Measurements from ENCODE around the gene SYTL4. TPM values are rescaled to one million over a fixed set of nuclear protein-coding genes. Genes with fewer than 3 reads are reported as not detected.

SYTL4 gene
- total RNA-seq, 1 experiment from 2014 or later, result 1.9 TPM

DNA sequence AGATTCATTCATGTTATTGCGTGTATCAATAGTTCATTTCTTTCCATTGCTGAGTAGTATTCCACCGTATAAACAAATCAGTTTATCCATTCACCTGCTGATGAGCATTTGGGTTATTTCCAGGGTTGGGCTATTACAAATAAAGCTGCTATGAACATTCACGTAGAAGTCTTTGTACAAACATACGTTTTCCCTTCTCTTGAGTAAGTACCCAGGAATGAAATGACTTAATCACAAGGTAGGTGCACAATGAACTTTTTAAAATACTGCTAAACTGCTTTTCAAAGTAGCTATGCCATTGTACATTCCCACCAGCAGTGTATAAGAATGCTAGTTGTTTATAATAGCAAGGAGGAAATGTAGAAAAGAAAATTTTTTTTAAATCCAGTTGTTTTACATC is 35.9 kb downstream of the SYTL4 start:
- peaks cover 5% of the 10 kb centered on the region for H3K4me1 Mint-ChIP-seq (ENCODE audit: insufficient read depth, unreplicated experiment)
- H3K4me3 Mint-ChIP-seq (ENCODE audit: unreplicated experiment), result no peak overlapping the region
- peaks cover 77% of the 10 kb centered on the region for H3K27me3 Mint-ChIP-seq (ENCODE audit: insufficient read depth, unreplicated experiment)
- H3K9me3 Mint-ChIP-seq (ENCODE audit: unreplicated experiment), result no peaks in the 10 kb centered on the region
- TF ChIP-seq, protein P1, sequence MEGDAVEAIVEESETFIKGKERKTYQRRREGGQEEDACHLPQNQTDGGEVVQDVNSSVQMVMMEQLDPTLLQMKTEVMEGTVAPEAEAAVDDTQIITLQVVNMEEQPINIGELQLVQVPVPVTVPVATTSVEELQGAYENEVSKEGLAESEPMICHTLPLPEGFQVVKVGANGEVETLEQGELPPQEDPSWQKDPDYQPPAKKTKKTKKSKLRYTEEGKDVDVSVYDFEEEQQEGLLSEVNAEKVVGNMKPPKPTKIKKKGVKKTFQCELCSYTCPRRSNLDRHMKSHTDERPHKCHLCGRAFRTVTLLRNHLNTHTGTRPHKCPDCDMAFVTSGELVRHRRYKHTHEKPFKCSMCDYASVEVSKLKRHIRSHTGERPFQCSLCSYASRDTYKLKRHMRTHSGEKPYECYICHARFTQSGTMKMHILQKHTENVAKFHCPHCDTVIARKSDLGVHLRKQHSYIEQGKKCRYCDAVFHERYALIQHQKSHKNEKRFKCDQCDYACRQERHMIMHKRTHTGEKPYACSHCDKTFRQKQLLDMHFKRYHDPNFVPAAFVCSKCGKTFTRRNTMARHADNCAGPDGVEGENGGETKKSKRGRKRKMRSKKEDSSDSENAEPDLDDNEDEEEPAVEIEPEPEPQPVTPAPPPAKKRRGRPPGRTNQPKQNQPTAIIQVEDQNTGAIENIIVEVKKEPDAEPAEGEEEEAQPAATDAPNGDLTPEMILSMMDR (IDR thresholded peaks at IDR 0.05; ENCODE audit: unreplicated experiment), result no peak
- POLR2A ChIA-PET, result no interaction called here
- CTCF ChIA-PET, result interaction anchor here (0.7 to 1.3 kb wide), 3 partner anchors 8 to 24 kb away, joined by 3 to 4 read pairs (median 3); no protein-coding TSS in a partner anchor
- intact Hi-C loops (cut with micrococcal nuclease), result no loop called here
- H3K27ac Mint-ChIP-seq (ENCODE audit: low read depth, unreplicated experiment), result no peak overlapping the region
- no TSS peak for BruUV-seq (replicated peaks)
- no peak for DNase-seq (ENCODE audit: unreplicated experiment)
- no peaks in the 10 kb centered on the region for H3K36me3 Mint-ChIP-seq (ENCODE audit: insufficient read depth, unreplicated experiment)

DNA sequence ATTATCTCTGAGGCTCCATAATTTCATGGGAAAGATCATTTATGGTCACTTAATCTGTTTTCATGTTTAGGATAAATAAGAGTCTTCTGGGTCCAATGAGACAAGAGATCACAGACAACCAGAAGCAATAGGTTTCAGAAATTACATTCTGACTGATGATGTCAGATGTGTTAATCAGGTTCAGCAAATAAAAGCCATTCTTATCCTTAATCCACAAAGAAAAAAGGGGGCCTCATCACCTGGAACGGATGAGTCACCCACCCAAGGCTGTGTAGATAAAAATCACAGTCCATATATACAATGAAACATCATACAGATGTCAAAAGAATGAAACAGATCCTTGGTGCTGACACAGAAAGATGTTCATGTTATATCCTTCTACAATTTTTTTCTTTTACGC is 36.6 kb downstream of the SYTL4 start:
- DNase-seq (ENCODE audit: unreplicated experiment), result no peak
- intact Hi-C loops (cut with micrococcal nuclease), result no loop called here
- Mint-ChIP-seq H3K36me3 (ENCODE audit: insufficient read depth, unreplicated experiment) (no peaks in the 10 kb centered on the region), H3K9me3 (ENCODE audit: unreplicated experiment) (no peaks in the 10 kb centered on the region), H3K4me3 (ENCODE audit: unreplicated experiment) (no peak overlapping the region), H3K4me1 (ENCODE audit: insufficient read depth, unreplicated experiment) (peaks cover 5% of the 10 kb centered on the region), H3K27me3 (ENCODE audit: insufficient read depth, unreplicated experiment) (peaks cover 76% of the 10 kb centered on the region), H3K27ac (ENCODE audit: low read depth, unreplicated experiment) (no peak overlapping the region)
- ChIA-PET CTCF (no interaction called here), POLR2A (no interaction called here)
- TF ChIP-seq, protein P1 (IDR thresholded peaks at IDR 0.05; ENCODE audit: unreplicated experiment), result no peak
- BruUV-seq (replicated peaks), result no TSS peak

DNA sequence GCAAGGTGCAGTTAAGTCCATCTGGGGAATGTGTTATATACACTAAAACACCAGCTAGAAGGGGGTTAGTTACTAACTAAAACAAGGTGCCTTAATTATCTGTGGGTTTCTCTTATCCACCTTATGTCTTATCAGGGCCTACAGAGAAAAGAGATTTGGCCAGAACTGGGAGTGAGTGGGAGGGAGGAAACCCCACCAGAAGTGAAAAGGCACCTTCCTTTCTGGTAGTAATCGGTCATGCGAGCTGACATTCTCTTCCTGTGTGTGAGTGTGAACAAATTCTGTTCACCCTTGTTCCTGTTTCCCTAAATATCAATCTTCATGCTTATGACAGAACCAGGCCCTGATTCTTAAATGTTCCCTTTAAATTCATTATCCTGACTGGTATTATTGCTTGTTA is 44.4 kb downstream of the SYTL4 start:
- no peak for DNase-seq (ENCODE audit: unreplicated experiment)
- H3K27ac Mint-ChIP-seq (ENCODE audit: low read depth, unreplicated experiment), result no peak overlapping the region
- TF ChIP-seq, protein P1 (IDR thresholded peaks at IDR 0.05; ENCODE audit: unreplicated experiment), result no peak
- H3K9me3 Mint-ChIP-seq (ENCODE audit: unreplicated experiment), result no peaks in the 10 kb centered on the region
- intact Hi-C loops (cut with micrococcal nuclease), result loop anchor here (5.0 to 10.0 kb wide), 2 partner anchors 175 to 517 kb away; no protein-coding TSS in a partner anchor
- BruUV-seq (replicated peaks), result no TSS peak
- H3K4me1 Mint-ChIP-seq (ENCODE audit: insufficient read depth, unreplicated experiment), result no peaks in the 10 kb centered on the region
- no peak overlapping the region for H3K4me3 Mint-ChIP-seq (ENCODE audit: unreplicated experiment)
- peaks cover 38% of the 10 kb centered on the region for H3K27me3 Mint-ChIP-seq (ENCODE audit: insufficient read depth, unreplicated experiment)
- ChIA-PET CTCF (interaction anchor here (0.6 to 7.4 kb wide), 10 partner anchors 9 to 729 kb away, joined by 3 to 144 read pairs (median 4); partner anchors contain the start of gene SYTL4), POLR2A (no interaction called here)
- H3K36me3 Mint-ChIP-seq (ENCODE audit: insufficient read depth, unreplicated experiment), result peaks cover 6% of the 10 kb centered on the region

DNA sequence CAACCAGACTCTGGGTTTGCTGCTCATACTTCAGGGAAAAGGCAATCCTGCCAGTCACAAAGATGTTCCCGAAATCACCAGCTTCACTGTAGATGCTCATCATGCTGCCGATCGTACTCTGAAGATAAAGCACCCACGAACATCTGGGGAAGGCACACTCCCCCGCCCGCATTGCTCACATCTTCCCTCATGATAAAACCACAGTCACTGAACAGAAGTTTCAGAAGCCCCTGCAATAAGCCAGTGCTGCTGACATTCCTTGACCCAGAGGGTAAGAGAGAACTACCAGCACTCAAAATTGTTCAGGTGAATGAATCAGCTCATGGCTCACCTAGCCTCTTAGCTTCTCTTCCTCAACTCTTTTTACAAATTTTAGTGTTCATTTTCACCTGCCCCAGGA is 44.8 kb downstream of the SYTL4 start:
- no peak overlapping the region for H3K27ac Mint-ChIP-seq (ENCODE audit: low read depth, unreplicated experiment)
- H3K36me3 Mint-ChIP-seq (ENCODE audit: insufficient read depth, unreplicated experiment), result peaks cover 6% of the 10 kb centered on the region
- intact Hi-C loops (cut with micrococcal nuclease), result loop anchor here (5.0 to 10.0 kb wide), 2 partner anchors 175 to 518 kb away; no protein-coding TSS in a partner anchor
- H3K9me3 Mint-ChIP-seq (ENCODE audit: unreplicated experiment), result no peaks in the 10 kb centered on the region
- ChIA-PET CTCF (interaction anchor here (0.6 to 7.4 kb wide), 9 partner anchors 16 to 729 kb away, joined by 3 to 144 read pairs (median 4); partner anchors contain the start of gene SYTL4), POLR2A (no interaction called here)
- H3K4me1 Mint-ChIP-seq (ENCODE audit: insufficient read depth, unreplicated experiment), result no peaks in the 10 kb centered on the region
- peaks cover 33% of the 10 kb centered on the region for H3K27me3 Mint-ChIP-seq (ENCODE audit: insufficient read depth, unreplicated experiment)
- DNase-seq (ENCODE audit: unreplicated experiment), result no peak
- no peak overlapping the region for H3K4me3 Mint-ChIP-seq (ENCODE audit: unreplicated experiment)
- BruUV-seq (replicated peaks), result no TSS peak
- TF ChIP-seq, protein P1 (IDR thresholded peaks at IDR 0.05; ENCODE audit: unreplicated experiment), result no peak

Data from MCF 10A (cell line).